Fibroblast of lung (primary cell): ENCODE results near the gene PVRIG. TPM values are rescaled to one million over a fixed set of nuclear protein-coding genes. Genes with fewer than 3 reads are reported as not detected.
"Not testable (repeated sequence)": the region's sequence is repeated elsewhere in the genome, so short reads cannot be mapped to it uniquely, and the experiment has no call there.

Experiments
- DNase-seq, 2 donors: peaks; one replicate each; pipeline versions ENCODE4 v3.0.0 to v3.0.0-alpha.2; 2010; ENCODE audit warnings: low read depth in 2 of 2
- H2AFZ ChIP-seq: 2 replicates; pipeline ENCODE4 v1.5.1; 2012; ENCODE audit warnings: low read length, control low read depth, inconsistent platforms
- H3K27ac ChIP-seq: 2 replicates; pipeline ENCODE4 v1.5.1; 2011; ENCODE audit warnings: low read length, control low read depth; ENCODE audit not compliant: insufficient read depth
- H3K27me3 ChIP-seq: 2 replicates; pipeline ENCODE4 v1.5.1; 2011; ENCODE audit warnings: mild to moderate bottlenecking, low read length; ENCODE audit not compliant: control insufficient read depth, insufficient read depth
- H3K36me3 ChIP-seq: 2 replicates; pipeline ENCODE4 v1.5.1; 2011; ENCODE audit warnings: low read length; ENCODE audit not compliant: control insufficient read depth, insufficient read depth
- H3K4me1 ChIP-seq: 2 replicates; pipeline ENCODE4 v1.5.1; 2011; ENCODE audit warnings: low read length; ENCODE audit not compliant: control insufficient read depth, insufficient read depth; ENCODE audit errors: extremely low read depth
- H3K4me2 ChIP-seq: 2 replicates; pipeline ENCODE4 v1.5.1; 2011; ENCODE audit warnings: low read length, control low read depth; ENCODE audit not compliant: insufficient read depth; ENCODE audit errors: extremely low read depth
- H3K4me3 ChIP-seq, 4 experiments: fragments of 200-600 bp in 1 of 4; sonication (generic) in 1 of 4; replicated peaks in 1 of 4; 2 replicates each; pipeline ENCODE4 v1.5.1; 2011 to 2016; ENCODE audit warnings: low read length in 4 of 4, low read depth in 3 of 4, mild to moderate bottlenecking in 3 of 4, control low read depth in 2 of 4, inconsistent platforms in 1 of 4, mixed read lengths in 1 of 4; ENCODE audit not compliant: insufficient read depth in 1 of 4; ENCODE audit errors: control extremely low read depth in 1 of 4
- H3K79me2 ChIP-seq: 2 replicates; pipeline ENCODE4 v1.5.1; 2012; ENCODE audit warnings: mild to moderate bottlenecking, low read length, inconsistent platforms; ENCODE audit not compliant: control insufficient read depth, insufficient read depth
- H3K9ac ChIP-seq: 2 replicates; pipeline ENCODE4 v1.5.1; 2011; ENCODE audit warnings: mild to moderate bottlenecking, low read length, control low read depth; ENCODE audit not compliant: insufficient read depth
- H3K9me3 ChIP-seq: 2 replicates; pipeline ENCODE4 v1.5.1; 2012; ENCODE audit warnings: low read depth, low read length; ENCODE audit not compliant: control insufficient read depth, insufficient read depth
- H4K20me1 ChIP-seq: 2 replicates; pipeline ENCODE4 v1.5.1; 2011; ENCODE audit warnings: low read length; ENCODE audit not compliant: control insufficient read depth, insufficient read depth; ENCODE audit errors: extremely low read depth
- EZH2 ChIP-seq: IDR thresholded peaks from 2 replicates; pipeline ENCODE4 v1.5.1; 2012; ENCODE audit warnings: low read length, control low read depth, mild to moderate bottlenecking; ENCODE audit errors: missing control alignments
- polyA plus RNA-seq, 2 donors: library from polyadenylated mRNA; depleted of rRNA in 1 of 2; stranded (reverse) in 1 of 2; unstranded in 1 of 2; fragments of >200 nt; gene quantifications; 2 replicates each; pipeline ENCODE4 v1.2.1, GENCODE V29; 2011 to 2012; ENCODE audit warnings: missing spikeins in 1 of 2
- total RNA-seq: library from RNA; depleted of rRNA; stranded (reverse); fragments of >200 nt; gene quantifications from 2 replicates; pipeline ENCODE4 v1.2.1, GENCODE V29; 2014
- TF ChIP-seq, protein P1 (sequence below), 2 donors: IDR thresholded peaks in 1 of 2; conservative IDR thresholded peaks in 1 of 2; 1 replicate in 1 of 2; 2 replicates in 1 of 2; pipeline ENCODE4 v1.5.1; 2011 to 2012; ENCODE audit warnings: low read length in 2 of 2, control low read depth in 1 of 2, inconsistent platforms in 1 of 2, low read depth in 1 of 2, mild to moderate bottlenecking in 1 of 2

Gene PVRIG
- total and polyA plus RNA-seq, 2 donors (not counting 1 experiment from before 2014, with no cell fraction given) = not detected

DNA sequence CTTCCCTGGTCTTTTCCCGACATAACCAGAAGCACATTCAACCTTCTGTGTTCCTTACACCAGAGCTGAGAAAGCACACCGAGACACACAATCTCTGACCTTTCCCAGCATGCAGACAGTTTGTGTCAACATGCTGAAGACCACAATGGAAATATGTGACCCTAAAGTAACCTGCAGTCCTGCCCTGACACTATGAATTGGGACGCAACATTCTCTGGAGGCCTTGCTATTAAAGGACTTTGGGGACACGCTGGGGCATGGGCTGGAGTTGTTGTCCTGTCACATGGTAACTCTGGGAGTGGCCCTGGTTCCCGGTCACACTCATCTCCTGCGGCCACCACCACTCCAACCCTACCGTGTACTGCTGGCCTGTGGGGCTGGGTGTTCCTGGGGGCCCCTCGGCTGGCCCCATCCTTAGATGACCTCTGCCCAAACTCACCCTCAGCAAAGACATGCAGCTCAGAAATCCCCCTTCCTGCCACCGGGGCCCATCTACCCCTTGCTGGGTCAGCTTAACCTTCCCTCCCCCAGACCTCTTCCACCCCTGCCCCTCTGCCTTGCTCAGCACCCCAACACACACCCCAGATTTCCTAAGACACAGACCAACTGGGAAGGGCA lies 25.3 kb downstream of the PVRIG start:
- not testable (repeated sequence) for DNase-seq

DNA sequence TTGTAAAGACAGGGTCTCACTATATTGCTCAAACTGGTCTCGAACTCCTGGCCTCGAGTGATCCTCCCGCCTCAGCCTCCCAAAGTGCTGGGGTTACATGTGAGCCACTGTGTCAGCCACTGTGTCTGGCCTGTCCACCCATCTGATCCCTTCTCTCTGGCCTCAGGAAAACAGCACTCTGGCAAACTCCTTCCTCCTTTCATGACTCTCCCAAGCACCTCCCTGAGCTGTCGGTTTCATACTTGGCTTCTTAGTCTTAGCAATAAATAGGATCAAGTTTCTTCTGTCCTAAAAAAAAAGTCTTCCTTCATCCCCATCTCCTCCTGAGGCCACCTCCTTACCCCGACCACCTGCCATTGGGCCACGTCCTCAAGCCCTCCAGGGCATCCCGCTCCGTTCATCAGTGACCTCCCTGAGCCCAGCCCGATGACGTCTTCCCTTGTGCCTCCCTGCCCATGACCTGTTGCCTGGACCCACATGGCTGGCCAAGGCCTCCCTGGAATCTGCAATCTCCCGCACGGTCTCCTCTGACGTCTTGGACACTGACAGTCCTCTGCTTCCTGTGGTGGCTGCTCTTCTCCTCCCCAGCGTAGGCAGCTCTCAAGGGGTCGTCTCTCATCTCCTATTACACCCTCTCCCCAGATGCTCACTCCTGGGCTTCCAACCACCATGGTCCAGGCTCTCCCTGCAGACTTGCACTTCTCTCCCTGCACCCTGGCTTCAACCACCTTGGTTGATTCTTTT lies 26.5 kb downstream of the PVRIG start:
- not testable (repeated sequence) for H3K4me1 ChIP-seq, DNase-seq, H3K27ac ChIP-seq, H3K9ac ChIP-seq, H3K4me2 ChIP-seq, H3K79me2 ChIP-seq, H2AFZ ChIP-seq, H3K27me3 ChIP-seq, H4K20me1 ChIP-seq, H3K4me3 ChIP-seq, H3K36me3 ChIP-seq, H3K9me3 ChIP-seq

More for the DNA sequence above, 25.3 kb downstream of the PVRIG start:
- H3K27me3 ChIP-seq, H3K9me3 ChIP-seq, H3K4me3 ChIP-seq, H3K4me1 ChIP-seq, H3K36me3 ChIP-seq, H4K20me1 ChIP-seq, H3K79me2 ChIP-seq, H3K27ac ChIP-seq, H2AFZ ChIP-seq, H3K4me2 ChIP-seq, H3K9ac ChIP-seq: not testable (repeated sequence)

DNA sequence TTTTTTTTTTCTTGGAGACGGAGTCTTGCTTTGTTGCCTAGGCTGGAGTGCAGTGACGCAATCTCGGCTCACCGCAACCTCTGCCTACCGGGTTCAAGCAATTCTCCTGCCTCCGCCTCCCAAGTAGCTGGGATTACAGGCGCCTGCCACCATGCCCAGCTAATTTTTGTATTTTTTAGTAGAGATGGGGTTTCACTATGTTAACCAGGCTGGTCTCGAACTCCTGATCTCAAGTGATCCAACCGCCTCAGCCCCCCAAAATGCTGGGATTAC lies 27.1 kb downstream of the PVRIG start:
- H3K9ac ChIP-seq, H3K36me3 ChIP-seq, H3K27me3 ChIP-seq, H3K4me3 ChIP-seq, H3K4me1 ChIP-seq, H3K79me2 ChIP-seq, H2AFZ ChIP-seq, H4K20me1 ChIP-seq, DNase-seq, H3K27ac ChIP-seq, H3K9me3 ChIP-seq, H3K4me2 ChIP-seq: not testable (repeated sequence)

DNA sequence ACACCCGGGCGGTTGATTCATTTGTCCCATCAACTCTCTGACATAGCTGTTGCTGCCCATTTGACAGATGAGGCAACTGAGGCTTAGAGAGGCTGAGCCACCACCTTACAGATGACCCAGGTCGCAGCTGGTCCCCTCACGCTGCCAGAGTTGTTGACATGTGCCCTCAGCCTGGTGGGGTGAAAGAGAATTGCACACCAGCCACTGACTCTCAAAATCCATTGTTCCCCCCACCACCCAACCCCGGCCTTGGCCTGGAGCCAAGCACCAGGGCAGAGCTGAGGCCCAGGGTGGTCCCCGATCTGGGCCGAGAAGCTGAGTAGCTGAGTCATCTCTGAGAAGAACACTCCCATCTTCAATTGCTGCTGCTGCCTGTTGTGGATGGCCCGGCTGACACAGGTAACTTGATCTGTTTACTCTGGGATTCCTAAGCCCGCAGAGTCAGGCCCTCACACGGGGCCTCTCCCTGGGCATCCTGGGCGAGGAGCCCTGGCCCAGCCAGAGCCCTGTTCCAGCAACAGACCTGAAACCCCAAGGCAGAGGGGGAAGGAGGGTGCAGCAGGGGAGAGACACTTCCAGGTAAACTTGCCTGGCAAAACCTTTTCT lies 27.5 kb downstream of the PVRIG start:
- Histone ChIP-seq H3K9me3 (no peaks in the 10 kb centered on the region), H4K20me1 (no peaks in the 10 kb centered on the region), H3K27ac (no peak overlapping the region), H2AFZ (no peak overlapping the region), H3K4me2 (no peak overlapping the region), H3K79me2 (no peaks in the 10 kb centered on the region), H3K27me3 (no peaks in the 10 kb centered on the region), H3K9ac (no peak overlapping the region), H3K4me3 (no peak overlapping the region), H3K36me3 (no peaks in the 10 kb centered on the region), H3K4me1 (peaks cover 2% of the 10 kb centered on the region)
- peak; percentile 74 to 80 for DNase-seq
- TF ChIP-seq, protein P1, sequence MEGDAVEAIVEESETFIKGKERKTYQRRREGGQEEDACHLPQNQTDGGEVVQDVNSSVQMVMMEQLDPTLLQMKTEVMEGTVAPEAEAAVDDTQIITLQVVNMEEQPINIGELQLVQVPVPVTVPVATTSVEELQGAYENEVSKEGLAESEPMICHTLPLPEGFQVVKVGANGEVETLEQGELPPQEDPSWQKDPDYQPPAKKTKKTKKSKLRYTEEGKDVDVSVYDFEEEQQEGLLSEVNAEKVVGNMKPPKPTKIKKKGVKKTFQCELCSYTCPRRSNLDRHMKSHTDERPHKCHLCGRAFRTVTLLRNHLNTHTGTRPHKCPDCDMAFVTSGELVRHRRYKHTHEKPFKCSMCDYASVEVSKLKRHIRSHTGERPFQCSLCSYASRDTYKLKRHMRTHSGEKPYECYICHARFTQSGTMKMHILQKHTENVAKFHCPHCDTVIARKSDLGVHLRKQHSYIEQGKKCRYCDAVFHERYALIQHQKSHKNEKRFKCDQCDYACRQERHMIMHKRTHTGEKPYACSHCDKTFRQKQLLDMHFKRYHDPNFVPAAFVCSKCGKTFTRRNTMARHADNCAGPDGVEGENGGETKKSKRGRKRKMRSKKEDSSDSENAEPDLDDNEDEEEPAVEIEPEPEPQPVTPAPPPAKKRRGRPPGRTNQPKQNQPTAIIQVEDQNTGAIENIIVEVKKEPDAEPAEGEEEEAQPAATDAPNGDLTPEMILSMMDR (conservative IDR thresholded peaks at IDR 0.05 in 1 of 2, IDR thresholded peaks at IDR 0.05 in 1 of 2; ENCODE audit: low read depth in 1 of 2, low read length in 2 of 2) = peak in 1 of 2 donors; percentile 5
- no peak for TF ChIP-seq EZH2
